ENCODE results near the gene C9orf40. TPM values are rescaled to one million over a fixed set of nuclear protein-coding genes. Genes with fewer than 3 reads are reported as not detected.

Gene C9orf40, protein sequence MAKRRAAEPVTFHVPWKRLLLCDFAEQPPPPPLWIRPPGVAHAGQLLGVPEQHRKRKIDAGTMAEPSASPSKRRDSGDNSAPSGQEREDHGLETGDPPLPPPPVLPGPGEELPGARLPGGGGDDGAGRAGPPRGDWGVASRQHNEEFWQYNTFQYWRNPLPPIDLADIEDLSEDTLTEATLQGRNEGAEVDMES
- 6.2 and 6.3 TPM in 2 replicates for total RNA-seq

DNA sequence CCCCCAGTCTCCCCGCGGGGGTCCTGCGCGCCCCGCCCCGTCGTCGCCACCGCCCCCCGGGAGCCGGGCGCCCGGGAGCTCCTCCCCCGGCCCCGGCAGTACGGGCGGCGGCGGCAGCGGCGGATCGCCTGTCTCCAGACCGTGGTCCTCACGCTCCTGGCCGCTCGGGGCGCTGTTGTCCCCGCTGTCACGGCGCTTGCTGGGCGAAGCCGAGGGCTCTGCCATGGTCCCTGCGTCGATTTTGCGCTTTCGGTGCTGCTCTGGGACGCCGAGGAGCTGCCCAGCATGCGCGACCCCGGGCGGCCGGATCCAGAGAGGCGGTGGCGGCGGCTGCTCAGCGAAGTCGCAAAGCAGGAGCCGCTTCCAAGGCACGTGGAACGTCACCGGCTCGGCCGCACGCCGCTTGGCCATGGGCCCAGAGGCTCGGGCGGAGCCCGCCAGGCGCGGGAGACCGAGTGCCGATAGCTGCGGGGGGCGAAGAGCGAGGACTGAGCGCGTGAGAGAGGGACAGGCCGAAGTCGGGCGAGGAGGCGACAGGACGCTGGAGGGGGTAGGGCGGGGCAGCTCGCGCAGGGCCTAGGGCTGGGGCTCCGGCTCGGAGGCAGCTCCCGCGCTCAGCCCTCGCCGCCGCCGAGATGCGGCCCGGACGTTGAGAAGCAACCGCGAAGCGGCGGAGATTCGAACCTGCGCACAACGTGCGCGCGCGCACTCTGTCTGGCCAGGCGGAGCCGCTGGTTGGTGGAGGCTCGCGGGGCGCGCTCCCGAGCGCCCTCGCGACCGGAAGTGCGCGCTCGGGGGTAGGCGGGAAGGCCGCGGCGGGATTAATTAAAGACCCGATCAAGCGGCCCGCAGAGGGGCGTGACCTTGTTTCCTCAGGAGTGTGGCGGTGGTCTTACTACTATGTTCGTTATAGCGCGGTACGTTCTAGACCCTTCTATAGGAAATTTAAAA lies at the start of gene C9orf40:
Gene C9orf40, minus strand, starts transcription at position 712 of the 951 bp plus-strand sequence. Its CDS starts 301 bp downstream, at position 411.

Other genes starting within 250 kb of the C9orf40 start
- under 0.01 and 0.50 TPM in 2 replicates for gene TRPM6, start 65.0 kb downstream of the C9orf40 start, total RNA-seq
- 33.2 and 34.5 TPM in 2 replicates for gene CARNMT1, start 75.4 kb upstream of the C9orf40 start, total RNA-seq
- gene NMRK1, start 135.2 kb upstream of the C9orf40 start, total RNA-seq = 30.4 and 36.6 TPM in 2 replicates
- gene OSTF1, start 135.6 kb upstream of the C9orf40 start, total RNA-seq = 68.4 and 71.4 TPM in 2 replicates

Data from nasal cavity respiratory epithelium epithelial cell of viscerocranial mucosa (primary cell).